GM18508 (cell line): Measurements from ENCODE around the gene PPL.

Experiments
- ATAC-seq: cut with Tn5 transposase; IDR thresholded peaks from one replicate; pipeline ENCODE4 v1.9.1; 2021; ENCODE audit warnings: moderate number of reproducible peaks; ENCODE audit not compliant: insufficient read depth, unreplicated experiment

The PPL gene

GRCh38 chr16:4891886-4892216, 45.1 kb downstream of the PPL start:
- ATAC-seq: no peak

- ATAC-seq: no peak
Observed at GRCh38 chr16:4891097-4891885, 45.7 kb downstream of the PPL start.

- ATAC-seq: no peak
Observed at GRCh38 chr16:4890686-4891085, 46.3 kb downstream of the PPL start.

GRCh38 chr16:4890026-4890425, 46.9 kb downstream of the PPL start:
- ATAC-seq: no peak

GRCh38 chr16:4888428-4889135, 48.4 kb downstream of the PPL start:
- no peak for ATAC-seq

- ATAC-seq: no peak
Observed at GRCh38 chr16:4886151-4886550, 50.8 kb downstream of the PPL start.

- ATAC-seq: no peak
Observed at GRCh38 chr16:4884972-4885874, 51.7 kb downstream of the PPL start.

- ATAC-seq: no peak
Observed at GRCh38 chr16:4884209-4884608, 52.7 kb downstream of the PPL start.

- ATAC-seq: no peak
Observed at GRCh38 chr16:4883501-4883900, 53.4 kb downstream of the PPL start.

GRCh38 chr16:4882633-4883285, 54.2 kb downstream of the PPL start:
- ATAC-seq: no peak

- ATAC-seq: no peak
Observed at GRCh38 chr16:4882000-4882632, 54.8 kb downstream of the PPL start.

- ATAC-seq: no peak
Observed at GRCh38 chr16:4880006-4880580, 56.9 kb downstream of the PPL start.

GRCh38 chr16:4879049-4879448, 57.9 kb downstream of the PPL start:
- ATAC-seq: no peak

- no peak for ATAC-seq
Observed at GRCh38 chr16:4877380-4877685, 59.6 kb downstream of the PPL start.

- no peak for ATAC-seq
Observed at GRCh38 chr16:4876646-4877379, 60.1 kb downstream of the PPL start.

GRCh38 chr16:4874666-4875065, 62.3 kb downstream of the PPL start:
- no peak for ATAC-seq

- ATAC-seq: no peak
Observed at GRCh38 chr16:4873091-4873490, 63.9 kb downstream of the PPL start.

GRCh38 chr16:4871071-4871470, 65.9 kb downstream of the PPL start:
- ATAC-seq: no peak

- ATAC-seq: no peak
Observed at GRCh38 chr16:4870138-4870671, 66.7 kb downstream of the PPL start.
